ENCODE results near the gene GZMM. TPM values are rescaled to one million over a fixed set of nuclear protein-coding genes. Genes with fewer than 3 reads are reported as not detected.

Gene GZMM
- total RNA-seq, 6 donors from 2014 or later: 2.3 to 6.1 (median 3.8) TPM; not detected in 2

DNA sequence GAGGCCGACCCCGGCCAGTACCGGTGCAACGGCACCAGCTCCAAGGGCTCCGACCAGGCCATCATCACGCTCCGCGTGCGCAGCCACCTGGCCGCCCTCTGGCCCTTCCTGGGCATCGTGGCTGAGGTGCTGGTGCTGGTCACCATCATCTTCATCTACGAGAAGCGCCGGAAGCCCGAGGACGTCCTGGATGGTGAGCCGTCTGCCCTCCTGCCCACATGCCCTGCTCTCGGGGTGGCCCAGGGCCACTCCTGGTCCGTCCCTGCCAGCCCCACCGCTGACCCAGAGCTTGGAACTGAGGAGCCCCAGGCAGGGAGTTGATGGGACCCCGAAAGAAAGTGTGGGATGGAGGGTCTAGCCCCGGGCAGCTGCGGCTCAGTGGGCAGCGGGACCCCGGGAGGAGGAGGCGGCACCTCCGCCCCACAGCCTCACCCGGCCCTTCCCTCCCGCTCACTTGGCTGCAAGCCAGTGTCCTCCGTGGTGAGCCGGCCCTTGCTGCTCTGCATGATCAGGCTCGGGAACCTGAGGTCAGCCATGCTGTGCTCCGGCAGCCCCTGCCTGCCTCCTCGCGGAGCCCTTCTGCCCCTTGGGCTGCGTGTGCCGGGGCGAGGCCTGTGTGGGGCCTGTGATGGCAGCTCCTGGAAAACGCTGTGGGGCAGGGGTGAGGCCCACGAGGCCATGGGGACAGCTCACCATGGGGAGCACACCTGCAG lies 37.7 kb downstream of the GZMM start:
- no peaks in the 10 kb centered on the region for H3K9me3 ChIP-seq
- 91 to 94% methylated on average over 11 to 39 of the region's 40 CpGs for WGBS, 2 donors
- H3K27me3 ChIP-seq: no peaks in the 10 kb centered on the region
- peaks cover 0 to 21% (median 1%) of the 10 kb centered on the region in 4 donors for H3K4me1 ChIP-seq
- no peak overlapping the region for H3K4me3 ChIP-seq
- DNase-seq: peak in 1 of 2 donors; percentile 67
- no peak for ATAC-seq (ENCODE audit: low FRiP score in 2 of 2)
- H3K36me3 ChIP-seq: peaks cover 14 to 57% (median 48%) of the 10 kb centered on the region in 4 donors
- H3K27ac ChIP-seq: no peak overlapping the region
- TF ChIP-seq CTCF (IDR thresholded peaks at IDR 0.05) (no peak), POLR2A (IDR thresholded peaks at IDR 0.05) (no peak), EP300 (IDR thresholded peaks at IDR 0.05) (no peak), POLR2AphosphoS5 (IDR thresholded peaks at IDR 0.05) (no peak)

DNA sequence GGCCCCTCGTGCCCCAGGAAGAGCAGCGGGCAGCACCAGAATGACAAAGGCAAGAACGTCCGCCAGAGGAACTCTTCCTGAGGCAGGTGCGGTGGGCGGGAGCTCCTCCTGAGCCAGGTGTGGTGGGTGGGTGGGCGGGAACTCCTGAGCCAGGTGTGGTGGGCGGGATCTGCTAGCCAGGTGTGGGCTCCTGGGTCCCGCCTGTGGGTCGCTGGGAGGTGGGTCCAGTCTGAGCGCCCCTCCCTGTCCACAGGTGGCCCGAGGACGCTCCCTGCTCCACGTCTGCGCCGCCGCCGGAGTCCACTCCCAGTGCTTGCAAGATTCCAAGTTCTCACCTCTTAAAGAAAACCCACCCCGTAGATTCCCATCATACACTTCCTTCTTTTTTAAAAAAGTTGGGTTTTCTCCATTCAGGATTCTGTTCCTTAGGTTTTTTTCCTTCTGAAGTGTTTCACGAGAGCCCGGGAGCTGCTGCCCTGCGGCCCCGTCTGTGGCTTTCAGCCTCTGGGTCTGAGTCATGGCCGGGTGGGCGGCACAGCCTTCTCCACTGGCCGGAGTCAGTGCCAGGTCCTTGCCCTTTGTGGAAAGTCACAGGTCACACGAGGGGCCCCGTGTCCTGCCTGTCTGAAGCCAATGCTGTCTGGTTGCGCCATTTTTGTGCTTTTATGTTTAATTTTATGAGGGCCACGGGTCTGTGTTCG lies 38.8 kb downstream of the GZMM start:
- H3K36me3 ChIP-seq: peaks cover 14 to 53% (median 47%) of the 10 kb centered on the region in 4 donors
- no peak overlapping the region for H3K4me3 ChIP-seq
- H3K27ac ChIP-seq: no peak overlapping the region
- WGBS, 2 donors: 88 to 94% methylated on average over 23 to 31 of the region's 31 CpGs
- no peak for ATAC-seq (ENCODE audit: low FRiP score in 2 of 2)
- H3K4me1 ChIP-seq: peaks cover 0 to 13% (median 1%) of the 10 kb centered on the region in 4 donors
- no peaks in the 10 kb centered on the region for H3K9me3 ChIP-seq
- no peak for TF ChIP-seq POLR2AphosphoS5 (IDR thresholded peaks at IDR 0.05)
- TF ChIP-seq POLR2A (IDR thresholded peaks at IDR 0.05): no peak
- TF ChIP-seq CTCF (IDR thresholded peaks at IDR 0.05): no peak
- TF ChIP-seq EP300 (IDR thresholded peaks at IDR 0.05): no peak
- peak in 1 of 2 donors; percentile 76 for DNase-seq
- peaks cover 0 to 3% (median 0%) of the 10 kb centered on the region in 4 donors for H3K27me3 ChIP-seq

DNA sequence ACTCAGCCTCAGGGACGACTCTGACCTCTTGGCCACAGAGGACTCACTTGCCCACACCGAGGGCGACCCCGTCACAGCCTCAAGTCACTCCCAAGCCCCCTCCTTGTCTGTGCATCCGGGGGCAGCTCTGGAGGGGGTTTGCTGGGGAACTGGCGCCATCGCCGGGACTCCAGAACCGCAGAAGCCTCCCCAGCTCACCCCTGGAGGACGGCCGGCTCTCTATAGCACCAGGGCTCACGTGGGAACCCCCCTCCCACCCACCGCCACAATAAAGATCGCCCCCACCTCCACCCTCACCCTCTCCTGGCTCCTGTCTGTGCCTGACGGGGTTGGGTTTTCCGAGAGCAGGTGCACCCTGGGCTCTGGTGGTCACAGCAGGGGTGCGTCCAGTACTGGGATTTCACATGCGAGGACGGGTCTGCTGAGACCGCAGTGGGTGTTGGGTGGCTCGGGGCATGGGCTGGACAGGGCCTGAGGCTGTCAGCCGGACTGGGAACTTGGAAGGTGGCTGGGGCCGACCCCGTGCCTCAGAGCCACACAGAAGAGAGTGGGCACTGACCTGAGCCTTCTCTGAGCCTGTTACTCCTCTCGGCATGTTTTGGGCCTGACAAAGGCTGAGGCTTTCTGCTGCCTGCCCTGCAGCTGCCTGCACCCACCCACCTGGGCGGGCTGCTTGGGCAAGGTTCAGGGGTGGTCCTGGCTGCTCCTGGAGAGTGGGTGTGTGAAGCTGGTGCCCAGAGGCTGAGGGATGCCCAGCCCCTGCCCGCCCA lies 39.5 kb downstream of the GZMM start:
- 90 to 92% methylated on average over 15 to 27 of the region's 27 CpGs for WGBS, 2 donors
- Histone ChIP-seq H3K4me1 (peaks cover 3 to 16% (median 7%) of the 10 kb centered on the region in 4 donors), H3K27me3 (peaks cover 0 to 9% (median 4%) of the 10 kb centered on the region in 4 donors), H3K27ac (no peak overlapping the region), H3K36me3 (peaks cover 14 to 46% (median 43%) of the 10 kb centered on the region in 4 donors), H3K9me3 (no peaks in the 10 kb centered on the region), H3K4me3 (no peak overlapping the region)
- ATAC-seq (ENCODE audit: low FRiP score in 2 of 2) (no peak), DNase-seq (peak in 1 of 2 donors; percentile 61)
- no peak for TF ChIP-seq EP300 (IDR thresholded peaks at IDR 0.05)
- no peak for TF ChIP-seq CTCF (IDR thresholded peaks at IDR 0.05)
- no peak for TF ChIP-seq POLR2A (IDR thresholded peaks at IDR 0.05)
- no peak for TF ChIP-seq POLR2AphosphoS5 (IDR thresholded peaks at IDR 0.05)

GRCh38 chr19:583968-584239 lies 40.1 kb downstream of the GZMM start:
- H3K4me3 ChIP-seq: no peak overlapping the region
- no peak for TF ChIP-seq CTCF (IDR thresholded peaks at IDR 0.05)
- no peak for TF ChIP-seq EP300 (IDR thresholded peaks at IDR 0.05)
- TF ChIP-seq POLR2A (IDR thresholded peaks at IDR 0.05): no peak
- peaks cover 2 to 14% (median 9%) of the 10 kb centered on the region in 4 donors for H3K27me3 ChIP-seq
- no peaks in the 10 kb centered on the region for H3K9me3 ChIP-seq
- WGBS, 2 donors: 78 to 82% methylated on average over 4 to 5 of the region's 5 CpGs
- no peak overlapping the region for H3K27ac ChIP-seq
- DNase-seq (no peak), ATAC-seq (ENCODE audit: low FRiP score in 2 of 2) (no peak)
- peaks cover 4 to 21% (median 9%) of the 10 kb centered on the region in 4 donors for H3K4me1 ChIP-seq
- H3K36me3 ChIP-seq: peaks cover 14 to 45% (median 43%) of the 10 kb centered on the region in 4 donors

Measured in upper lobe of left lung (tissue), 6 donors.